NCI-H69 (cell line): ENCODE measurements around the gene SMARCD2.
A peak's percentile ranks its signal among the peaks of the same experiment; 100 is the strongest.
"Not testable (repeated sequence)": the region's sequence is repeated elsewhere in the genome, so short reads cannot be mapped to it uniquely, and the experiment has no call there.

Experiments used
- DNase-seq: peaks from one replicate; lab custom pipeline; 2025; lab: John Stamatoyannopoulos, UW

The SMARCD2 gene

DNA sequence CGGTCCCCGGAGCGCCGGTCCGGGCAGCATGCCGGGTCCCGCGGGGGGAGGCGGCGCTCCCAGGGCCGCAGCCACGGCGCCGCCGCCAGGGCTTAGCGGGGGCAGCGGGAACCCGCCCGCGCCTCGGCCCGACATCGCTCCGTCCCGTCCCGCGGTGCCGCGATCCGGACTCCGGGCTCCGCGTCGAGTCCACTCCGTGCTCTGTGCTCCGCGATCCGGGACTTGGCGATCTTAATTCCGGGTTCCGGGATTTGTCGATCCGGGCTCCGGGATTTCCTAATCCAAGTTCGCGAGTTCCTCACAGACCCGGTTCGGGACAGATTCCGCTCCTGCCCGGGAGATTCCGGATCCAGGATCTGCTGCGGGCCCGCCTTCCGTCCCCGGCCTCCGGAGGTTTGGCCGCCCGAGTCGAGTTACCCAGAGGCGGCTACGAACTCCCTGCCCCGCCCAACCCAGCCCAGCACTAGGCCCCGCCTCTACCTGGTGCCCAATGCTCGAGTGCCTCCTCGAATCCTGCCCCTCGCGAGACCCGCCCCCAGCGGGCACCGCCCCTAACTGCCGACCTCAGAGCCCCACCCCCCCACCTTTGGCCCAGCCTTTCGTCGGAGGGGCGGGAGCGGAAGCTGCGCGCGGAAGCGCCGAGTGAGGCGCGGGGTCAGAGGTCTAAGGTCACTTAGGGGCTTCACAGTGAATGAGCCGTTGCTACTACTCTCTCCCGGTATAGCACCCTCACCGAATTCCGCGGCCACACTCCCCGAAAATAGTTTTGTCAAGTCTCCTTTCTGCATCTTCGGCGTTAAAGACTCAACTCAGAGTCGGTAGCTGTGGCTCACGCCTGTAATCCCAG is at the start of gene SMARCD2:
SMARCD2 (minus strand) TSS at position 146 of the 847 bp plus-strand sequence; CDS start at position 135, 11 bp downstream.
- peak; percentile 100 for DNase-seq

DNA sequence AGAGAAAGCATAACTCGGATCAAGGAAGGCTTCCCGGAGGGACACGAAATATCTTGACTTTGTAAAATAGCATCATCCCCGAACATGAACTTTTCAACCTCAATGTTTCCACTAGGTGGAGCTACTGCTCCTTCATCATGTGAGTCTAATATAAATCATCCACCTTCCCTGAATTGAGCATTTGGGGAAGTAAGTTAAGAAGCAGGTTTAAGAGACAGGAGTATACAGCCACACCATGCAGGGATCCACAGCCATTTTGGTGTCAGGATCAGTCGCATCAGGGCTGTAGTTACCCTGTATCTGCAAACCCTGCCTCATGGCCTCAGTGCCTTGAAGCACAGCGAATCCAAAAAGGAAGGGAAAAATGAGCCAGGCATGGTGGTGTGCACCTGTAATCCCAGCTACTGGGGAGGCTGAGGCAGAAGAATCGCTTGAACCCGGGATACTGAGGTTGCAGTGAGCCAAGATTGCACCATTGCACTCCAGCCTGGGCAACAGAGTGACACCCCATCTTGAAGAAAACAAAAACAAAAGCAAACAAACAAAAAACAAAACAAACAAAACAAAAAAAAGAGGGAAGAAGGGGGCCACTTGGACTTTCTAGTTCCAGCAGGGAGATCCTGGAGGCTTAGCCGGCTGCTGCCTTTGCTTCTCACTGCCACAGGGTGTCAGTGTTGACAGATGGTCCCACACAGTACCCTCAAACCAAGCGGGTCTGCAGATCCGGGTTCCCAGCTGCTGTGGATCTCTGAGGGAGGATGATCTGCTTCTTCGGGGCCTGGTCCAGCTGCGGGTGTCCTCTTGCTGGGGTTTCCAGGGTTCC is 46.8 kb upstream of the SMARCD2 start:
- DNase-seq, result peak; percentile 44

GRCh38 chr17:63885119-63885518 is 42.6 kb upstream of the SMARCD2 start:
- DNase-seq, result not testable (repeated sequence)

- DNase-seq, result not testable (repeated sequence)
These were observed 40.2 kb upstream of the SMARCD2 start for GRCh38 chr17:63882626-63883126.

DNA sequence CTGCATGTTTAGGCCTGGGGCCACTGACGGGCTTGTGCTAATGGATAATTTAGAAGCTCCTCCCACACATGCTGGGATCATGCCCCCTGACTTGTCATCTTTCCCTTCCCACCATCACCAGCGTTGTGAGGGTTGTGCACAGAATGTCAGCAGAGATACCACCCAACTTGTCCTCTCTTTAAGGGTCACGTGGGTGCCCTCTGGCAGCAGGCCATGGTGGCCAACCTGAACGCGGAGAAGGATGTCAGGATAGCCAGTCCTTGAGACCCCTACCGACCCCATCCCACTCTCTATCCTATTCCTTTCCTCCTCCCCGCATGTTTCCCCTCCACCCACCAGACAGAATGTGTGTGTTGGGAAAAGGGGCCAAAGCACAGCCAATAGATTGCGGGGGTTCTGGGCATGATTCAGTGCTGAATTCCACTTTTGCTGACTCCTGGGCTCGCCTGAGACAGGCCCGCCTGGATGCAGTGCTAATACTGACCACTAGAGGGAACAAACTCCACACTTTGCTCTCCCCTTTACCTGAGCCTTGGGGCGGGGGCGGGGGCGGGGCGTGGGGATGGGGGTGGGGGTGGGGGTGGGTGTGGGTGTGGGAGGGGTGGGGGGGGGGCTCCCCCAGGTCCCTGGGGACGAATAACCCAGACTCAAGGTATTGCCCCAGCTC is 39.6 kb upstream of the SMARCD2 start, which contains the start of gene GH2:
GH2 (minus strand) TSS at position 10 of the 667 bp plus-strand sequence. CDS start 143 bp downstream, outside the sequence.
- DNase-seq, result peak; percentile 52

DNA sequence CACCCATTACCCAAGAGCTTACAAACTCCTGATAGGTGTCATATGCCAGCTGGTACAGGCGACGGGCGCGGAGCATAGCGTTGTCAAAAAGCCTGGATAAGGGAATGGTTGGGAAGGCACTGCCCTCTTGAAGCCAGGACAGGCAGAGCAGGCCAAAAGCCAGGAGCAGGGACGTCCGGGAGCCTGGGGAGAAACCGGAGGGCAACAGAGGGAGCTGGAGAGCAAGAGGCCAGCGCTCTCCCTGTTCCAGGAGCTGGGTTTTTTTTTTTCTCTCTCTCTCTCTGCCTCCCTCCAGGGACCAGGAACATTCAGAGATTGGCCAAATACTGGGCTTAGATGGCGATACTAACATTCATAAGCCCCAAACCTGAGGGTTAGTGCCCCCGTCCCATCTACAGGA is 38.9 kb upstream of the SMARCD2 start:
- not testable (repeated sequence) for DNase-seq

GRCh38 chr17:63880706-63881105 is 38.2 kb upstream of the SMARCD2 start:
- no peak for DNase-seq

DNA sequence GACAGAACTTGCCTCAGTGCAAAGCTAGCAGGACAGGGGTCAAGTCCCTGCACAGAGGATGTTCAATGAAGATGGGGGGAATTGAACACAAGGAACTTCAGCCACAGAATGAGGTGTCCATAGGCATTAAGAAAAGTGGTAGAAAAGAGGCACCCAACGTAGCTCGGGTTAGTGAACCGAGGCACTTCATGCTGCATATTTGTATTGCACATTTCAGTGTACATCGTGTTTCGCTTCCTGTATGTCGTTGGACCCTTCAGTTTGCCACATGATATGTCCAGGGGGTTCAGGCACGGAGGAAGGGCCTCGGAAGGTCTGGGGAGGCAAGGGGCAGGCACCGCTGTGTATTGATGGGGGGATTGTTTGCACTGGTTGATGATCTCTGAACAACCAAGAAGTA is 35.9 kb upstream of the SMARCD2 start:
- not testable (repeated sequence) for DNase-seq

DNA sequence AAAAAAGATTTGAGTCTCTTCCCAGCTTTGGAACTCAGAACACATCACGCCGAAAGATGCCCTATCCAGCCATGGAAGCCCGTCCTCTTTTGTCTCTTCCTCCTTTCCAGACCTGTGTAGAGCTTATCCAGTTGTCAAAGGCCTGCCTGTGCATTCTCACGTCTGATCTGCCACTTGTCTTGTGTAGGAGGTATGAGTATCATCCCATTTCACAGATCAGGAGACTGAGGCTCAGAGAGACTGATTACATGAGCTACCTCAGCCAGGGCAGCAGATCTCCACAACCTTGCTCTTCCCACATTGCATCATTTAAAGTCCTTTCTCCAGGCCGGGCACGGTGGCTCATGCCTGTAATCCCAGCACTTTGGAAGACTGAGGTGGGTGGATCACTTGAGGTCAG is 32.2 kb upstream of the SMARCD2 start:
- DNase-seq, result not testable (repeated sequence)

- DNase-seq, result not testable (repeated sequence)
These were observed 31.7 kb upstream of the SMARCD2 start for GRCh38 chr17:63874061-63874626.

GRCh38 chr17:63873577-63873976 is 31.1 kb upstream of the SMARCD2 start, which contains the start of gene CSH2:
Gene CSH2 (minus strand): TSS chr17:63873677. CDS start chr17:63873614, 63 bp downstream.
- not testable (repeated sequence) for DNase-seq

- DNase-seq, result not testable (repeated sequence)
These were observed 29.3 kb upstream of the SMARCD2 start for GRCh38 chr17:63871646-63872365.

- DNase-seq, result not testable (repeated sequence)
These were observed 27.8 kb upstream of the SMARCD2 start for GRCh38 chr17:63870292-63870665.

GRCh38 chr17:63869491-63870291 is 27.2 kb upstream of the SMARCD2 start:
- not testable (repeated sequence) for DNase-seq

DNA sequence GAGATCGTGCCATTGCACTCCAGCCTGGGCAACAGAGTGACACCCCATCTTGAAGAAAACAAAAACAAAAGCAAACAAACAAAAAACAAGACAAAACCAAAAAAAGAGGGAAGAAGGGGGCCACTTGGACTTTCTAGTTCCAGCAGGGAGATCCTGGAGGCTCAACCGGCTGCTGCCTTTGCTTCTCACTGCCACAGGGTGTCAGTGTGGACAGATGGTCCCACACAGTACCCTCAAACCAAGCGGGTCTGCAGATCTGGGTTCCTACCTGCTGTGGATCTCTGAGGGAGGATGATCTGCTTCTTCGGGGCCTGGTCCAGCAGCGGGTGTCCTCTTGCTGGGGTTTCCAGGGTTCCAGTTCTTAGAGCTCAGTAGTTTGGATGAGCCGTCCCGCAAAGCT is 24.1 kb upstream of the SMARCD2 start:
- not testable (repeated sequence) for DNase-seq

- DNase-seq, result no peak
These were observed 16.8 kb upstream of the SMARCD2 start for GRCh38 chr17:63859257-63859656.

DNA sequence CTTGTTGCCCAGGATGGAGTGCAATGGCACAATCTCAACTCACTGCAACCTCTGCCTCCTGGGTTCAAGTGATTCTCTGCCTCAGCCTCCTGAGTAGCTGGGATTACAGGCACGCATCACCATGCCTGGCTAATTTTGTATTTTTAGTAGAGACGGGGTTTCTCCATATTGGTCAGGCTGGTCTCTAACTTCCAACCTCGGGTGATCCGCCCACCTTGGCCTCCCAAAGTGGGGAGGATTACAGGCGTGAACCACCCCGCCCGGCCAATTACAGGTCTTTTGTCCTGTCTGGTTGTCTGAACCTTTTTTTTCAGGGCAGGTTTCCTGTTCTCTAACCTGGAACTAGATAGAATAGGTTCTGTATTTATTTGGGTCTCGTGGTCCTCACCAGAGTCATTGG is 13.9 kb upstream of the SMARCD2 start:
- not testable (repeated sequence) for DNase-seq

- DNase-seq, result no peak
These were observed 12.7 kb upstream of the SMARCD2 start for GRCh38 chr17:63855185-63855584.

DNA sequence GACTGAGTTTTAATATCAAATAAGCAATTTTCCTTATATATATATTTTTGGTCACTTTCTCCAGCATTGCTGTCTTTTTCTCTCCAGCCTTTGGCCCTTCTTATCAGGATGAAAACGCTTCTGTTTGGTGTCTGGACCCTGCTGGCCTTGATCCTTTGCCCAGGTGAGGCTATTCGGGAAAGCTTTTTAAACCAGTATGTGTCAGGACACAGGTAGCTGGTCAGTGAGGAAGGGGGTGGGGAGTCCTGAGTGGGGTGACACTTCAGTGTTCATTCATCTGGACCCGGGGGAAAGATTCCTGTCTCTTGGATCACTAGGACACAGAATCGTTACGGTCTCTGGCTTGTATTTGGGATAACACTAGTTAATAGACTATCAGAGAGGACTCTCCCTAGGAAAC is 12.2 kb upstream of the SMARCD2 start:
- DNase-seq, result no peak

GRCh38 chr17:63853260-63853659 is 10.8 kb upstream of the SMARCD2 start:
- DNase-seq, result no peak
